ENCODE measurements around the gene LRP2BP. TPM values are rescaled to one million over a fixed set of nuclear protein-coding genes. Genes with fewer than 3 reads are reported as not detected.
"Not testable (repeated sequence)": the region's sequence is repeated elsewhere in the genome, so short reads cannot be mapped to it uniquely, and the experiment has no call there.

LRP2BP gene
- total RNA-seq, 1 donor from 2014 or later: 1.0 TPM

GRCh38 chr4:185334326-185334725 is 61.4 kb downstream of the LRP2BP start:
- peaks cover 27% of the 10 kb centered on the region for H3K36me3 Mint-ChIP-seq
- no peak for DNase-seq (ENCODE audit: extremely low spot score, unreplicated experiment)
- TF ChIP-seq CTCF (conservative IDR thresholded peaks at IDR 0.05): no peak

GRCh38 chr4:185332575-185333464 is 62.9 kb downstream of the LRP2BP start:
- no peak for TF ChIP-seq CTCF (conservative IDR thresholded peaks at IDR 0.05)
- H3K27me3 Mint-ChIP-seq: no peaks in the 10 kb centered on the region

More at GRCh38 chr4:185334326-185334725, 61.4 kb downstream of the LRP2BP start:
- Mint-ChIP-seq H3K4me3 (no peak overlapping the region), H3K27me3 (no peaks in the 10 kb centered on the region), H3K9me3 (peaks cover 11% of the 10 kb centered on the region), H3K27ac (no peak overlapping the region), H3K4me1 (ENCODE audit: unreplicated experiment) (no peaks in the 10 kb centered on the region)

GRCh38 chr4:185329879-185330510 is 65.7 kb downstream of the LRP2BP start:
- not testable (repeated sequence) for H3K4me3 Mint-ChIP-seq; H3K27ac Mint-ChIP-seq; H3K27me3 Mint-ChIP-seq; DNase-seq (ENCODE audit: extremely low spot score, unreplicated experiment); H3K4me1 Mint-ChIP-seq (ENCODE audit: unreplicated experiment)
- peaks cover 21% of the 10 kb centered on the region for H3K36me3 Mint-ChIP-seq
- H3K9me3 Mint-ChIP-seq: peaks cover 22% of the 10 kb centered on the region

More at GRCh38 chr4:185332575-185333464, 62.9 kb downstream of the LRP2BP start:
- Mint-ChIP-seq H3K36me3 (peaks cover 31% of the 10 kb centered on the region), H3K4me3 (no peak overlapping the region), H3K9me3 (peaks cover 22% of the 10 kb centered on the region), H3K27ac (no peak overlapping the region), H3K4me1 (ENCODE audit: unreplicated experiment) (no peaks in the 10 kb centered on the region)
- DNase-seq (ENCODE audit: extremely low spot score, unreplicated experiment): no peak

- no peak for DNase-seq (ENCODE audit: extremely low spot score, unreplicated experiment)
- Mint-ChIP-seq H3K4me1 (ENCODE audit: unreplicated experiment) (no peaks in the 10 kb centered on the region), H3K27me3 (no peaks in the 10 kb centered on the region), H3K9me3 (peaks cover 22% of the 10 kb centered on the region), H3K27ac (no peak overlapping the region), H3K4me3 (no peak overlapping the region), H3K36me3 (peaks cover 30% of the 10 kb centered on the region)
- TF ChIP-seq CTCF (conservative IDR thresholded peaks at IDR 0.05): no peak
These were observed 67.1 kb downstream of the LRP2BP start for GRCh38 chr4:185328586-185328985.

- not testable (repeated sequence) for H3K27me3 Mint-ChIP-seq; H3K4me1 Mint-ChIP-seq (ENCODE audit: unreplicated experiment); DNase-seq (ENCODE audit: extremely low spot score, unreplicated experiment); H3K4me3 Mint-ChIP-seq
- peaks cover 22% of the 10 kb centered on the region for H3K9me3 Mint-ChIP-seq
- H3K36me3 Mint-ChIP-seq: peaks cover 30% of the 10 kb centered on the region
- H3K27ac Mint-ChIP-seq: peak overlapping the region; percentile 11
These were observed 70.0 kb downstream of the LRP2BP start for GRCh38 chr4:185325721-185326120.

GRCh38 chr4:185324361-185324760 is 71.4 kb downstream of the LRP2BP start:
- H3K4me3 Mint-ChIP-seq; DNase-seq (ENCODE audit: extremely low spot score, unreplicated experiment); H3K27me3 Mint-ChIP-seq; H3K27ac Mint-ChIP-seq; H3K4me1 Mint-ChIP-seq (ENCODE audit: unreplicated experiment): not testable (repeated sequence)
- peaks cover 12% of the 10 kb centered on the region for H3K9me3 Mint-ChIP-seq
- H3K36me3 Mint-ChIP-seq: peaks cover 27% of the 10 kb centered on the region

- Mint-ChIP-seq H3K36me3 (peaks cover 20% of the 10 kb centered on the region), H3K9me3 (peaks cover 5% of the 10 kb centered on the region)
- DNase-seq (ENCODE audit: extremely low spot score, unreplicated experiment): no peak
These were observed 72.1 kb downstream of the LRP2BP start for GRCh38 chr4:185323606-185324005.

More at GRCh38 chr4:185323606-185324005, 72.1 kb downstream of the LRP2BP start:
- no peak for TF ChIP-seq CTCF (conservative IDR thresholded peaks at IDR 0.05)
- no peak overlapping the region for H3K4me3 Mint-ChIP-seq
- no peaks in the 10 kb centered on the region for H3K4me1 Mint-ChIP-seq (ENCODE audit: unreplicated experiment)
- H3K27me3 Mint-ChIP-seq: no peaks in the 10 kb centered on the region
- H3K27ac Mint-ChIP-seq: no peak overlapping the region

All from type B pancreatic cell (in vitro differentiated cells).